ENCODE data around the gene PSD2.

DNA sequence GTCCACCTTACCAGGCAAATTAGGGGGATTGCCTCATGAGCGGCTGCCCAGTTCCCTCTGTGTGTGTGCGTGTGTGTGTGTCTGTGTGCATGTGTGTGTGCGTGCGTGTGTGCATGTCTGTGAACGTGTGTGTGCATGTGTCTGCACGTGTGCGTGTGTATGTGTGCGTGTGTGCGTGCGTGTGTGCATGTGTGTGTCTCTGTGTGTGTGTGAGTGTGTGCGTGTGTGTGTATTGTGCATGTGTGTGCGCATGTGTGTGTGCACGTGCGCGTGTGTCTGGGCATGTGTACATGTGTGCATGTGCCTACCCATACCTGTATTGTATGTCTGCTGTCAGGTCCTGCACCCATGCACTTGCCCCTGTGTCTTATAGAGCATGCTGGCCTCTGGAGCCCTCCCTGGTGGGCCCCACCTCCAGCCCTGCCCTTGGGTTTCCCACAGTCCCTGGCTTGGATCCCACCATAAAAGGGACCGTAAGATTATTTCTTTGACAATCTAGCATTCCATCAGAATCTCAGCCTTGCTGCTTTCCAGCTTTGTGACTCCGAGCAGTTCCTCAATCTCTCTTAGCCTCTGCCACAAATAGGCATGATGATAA, 9.3 kb downstream of the PSD2 start:
- no peak for TF ChIP-seq POLR2A (IDR thresholded peaks at IDR 0.05)
- TF ChIP-seq, protein P1, sequence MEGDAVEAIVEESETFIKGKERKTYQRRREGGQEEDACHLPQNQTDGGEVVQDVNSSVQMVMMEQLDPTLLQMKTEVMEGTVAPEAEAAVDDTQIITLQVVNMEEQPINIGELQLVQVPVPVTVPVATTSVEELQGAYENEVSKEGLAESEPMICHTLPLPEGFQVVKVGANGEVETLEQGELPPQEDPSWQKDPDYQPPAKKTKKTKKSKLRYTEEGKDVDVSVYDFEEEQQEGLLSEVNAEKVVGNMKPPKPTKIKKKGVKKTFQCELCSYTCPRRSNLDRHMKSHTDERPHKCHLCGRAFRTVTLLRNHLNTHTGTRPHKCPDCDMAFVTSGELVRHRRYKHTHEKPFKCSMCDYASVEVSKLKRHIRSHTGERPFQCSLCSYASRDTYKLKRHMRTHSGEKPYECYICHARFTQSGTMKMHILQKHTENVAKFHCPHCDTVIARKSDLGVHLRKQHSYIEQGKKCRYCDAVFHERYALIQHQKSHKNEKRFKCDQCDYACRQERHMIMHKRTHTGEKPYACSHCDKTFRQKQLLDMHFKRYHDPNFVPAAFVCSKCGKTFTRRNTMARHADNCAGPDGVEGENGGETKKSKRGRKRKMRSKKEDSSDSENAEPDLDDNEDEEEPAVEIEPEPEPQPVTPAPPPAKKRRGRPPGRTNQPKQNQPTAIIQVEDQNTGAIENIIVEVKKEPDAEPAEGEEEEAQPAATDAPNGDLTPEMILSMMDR (IDR thresholded peaks at IDR 0.05), result no peak

Data from transverse colon (tissue), 3 donors.